ENCODE data around the gene CCNYL1. TPM values are rescaled to one million over a fixed set of nuclear protein-coding genes. Genes with fewer than 3 reads are reported as not detected.

CCNYL1 gene
- total RNA-seq: 10 to 100 TPM in 1 of 2 donors, 1 to 10 TPM in 1; 6.2 to 10.2 TPM

- Histone ChIP-seq H3K9me3 (no peaks in the 10 kb centered on the region), H3K36me3 (no peaks in the 10 kb centered on the region), H3K4me3 (peak within 1 kb of the TSS; percentile 83 to 97), H3K4me1 (peaks cover 0 to 19% of the 10 kb centered on the region in 2 donors), H3K27me3 (no peaks in the 10 kb centered on the region), H3K27ac (peak within 1 kb of the TSS; percentile 84 to 91)
- DNase-seq (ENCODE audit: low spot score): peak; percentile 99
- TF ChIP-seq CTCF (IDR thresholded peaks at IDR 0.05): peak in 1 of 2 donors; percentile 20
Observed at GRCh38 chr2:207710814-207711740, at the start of gene CCNYL1. Gene CCNYL1, plus strand, starts transcription at chr2:207711640. Its CDS starts 257 bp downstream, at chr2:207711897.

GRCh38 chr2:207662203-207662602, 49.2 kb upstream of the CCNYL1 start:
- no peaks in the 10 kb centered on the region for H3K4me1 ChIP-seq

GRCh38 chr2:207663870-207664545, 47.4 kb upstream of the CCNYL1 start:
- H3K27ac ChIP-seq: no peak overlapping the region
- no peaks in the 10 kb centered on the region for H3K27me3 ChIP-seq
- TF ChIP-seq CTCF (IDR thresholded peaks at IDR 0.05): no peak

More at GRCh38 chr2:207662203-207662602, 49.2 kb upstream of the CCNYL1 start:
- Histone ChIP-seq H3K36me3 (no peaks in the 10 kb centered on the region), H3K9me3 (no peaks in the 10 kb centered on the region), H3K27ac (no peak overlapping the region), H3K4me3 (no peak overlapping the region), H3K27me3 (no peaks in the 10 kb centered on the region)
- DNase-seq (ENCODE audit: low spot score): no peak
- TF ChIP-seq CTCF (IDR thresholded peaks at IDR 0.05): no peak

GRCh38 chr2:207670887-207671286, 40.6 kb upstream of the CCNYL1 start:
- Histone ChIP-seq H3K4me1 (no peaks in the 10 kb centered on the region), H3K36me3 (no peaks in the 10 kb centered on the region), H3K9me3 (no peaks in the 10 kb centered on the region), H3K27me3 (no peaks in the 10 kb centered on the region), H3K27ac (no peak overlapping the region), H3K4me3 (no peak overlapping the region)
- no peak for DNase-seq (ENCODE audit: low spot score)
- no peak for TF ChIP-seq CTCF (IDR thresholded peaks at IDR 0.05)

More at GRCh38 chr2:207663870-207664545, 47.4 kb upstream of the CCNYL1 start:
- no peaks in the 10 kb centered on the region for H3K36me3 ChIP-seq
- no peaks in the 10 kb centered on the region for H3K9me3 ChIP-seq
- H3K4me3 ChIP-seq: no peak overlapping the region
- DNase-seq (ENCODE audit: low spot score): no peak
- no peaks in the 10 kb centered on the region for H3K4me1 ChIP-seq

GRCh38 chr2:207673431-207673830, 38.0 kb upstream of the CCNYL1 start:
- no peak for TF ChIP-seq CTCF (IDR thresholded peaks at IDR 0.05)
- Histone ChIP-seq H3K27me3 (no peaks in the 10 kb centered on the region), H3K4me1 (peaks cover 0 to 6% of the 10 kb centered on the region in 2 donors), H3K27ac (no peak overlapping the region), H3K4me3 (no peak overlapping the region), H3K9me3 (no peaks in the 10 kb centered on the region), H3K36me3 (no peaks in the 10 kb centered on the region)
- DNase-seq (ENCODE audit: low spot score): no peak

Measured in right atrium auricular region (tissue), 2 donors.